GM21367 (cell line): ENCODE results near the gene TMEM150B.

Source experiments
- ATAC-seq: cut with Tn5 transposase; IDR thresholded peaks from one replicate; pipeline ENCODE4 v1.9.1; 2021; ENCODE audit not compliant: unreplicated experiment

Gene TMEM150B

DNA sequence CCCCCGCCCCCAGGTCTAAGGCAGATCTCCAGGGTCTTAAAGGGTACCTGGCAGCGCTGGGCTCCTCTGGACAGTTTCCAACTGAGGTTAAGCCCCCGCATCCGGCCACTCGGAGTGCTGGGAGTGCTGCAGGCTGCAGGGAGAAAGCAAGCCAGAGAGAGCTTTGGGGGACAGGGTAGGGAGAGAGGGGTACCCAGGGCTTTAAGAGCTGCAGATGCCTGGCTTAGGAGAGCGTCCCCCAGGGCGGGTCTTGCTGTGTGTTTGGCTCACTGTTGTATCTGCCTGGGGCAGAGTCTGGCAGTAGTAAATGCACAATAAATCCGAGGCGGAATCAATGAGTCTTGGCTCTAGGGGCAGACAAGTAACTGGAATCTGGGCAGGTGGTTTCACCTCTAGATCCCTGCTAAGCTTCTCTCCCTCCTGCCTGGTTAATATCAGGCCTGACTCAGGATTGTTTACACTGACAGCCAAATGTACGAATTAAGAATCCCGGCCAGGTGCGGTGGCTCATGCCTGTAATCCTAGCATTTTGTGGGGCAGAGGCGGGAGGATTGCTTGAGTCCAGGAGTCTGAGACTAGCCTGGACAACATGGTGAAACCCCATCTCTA, 30.2 kb upstream of the TMEM150B start:
- no peak for ATAC-seq

DNA sequence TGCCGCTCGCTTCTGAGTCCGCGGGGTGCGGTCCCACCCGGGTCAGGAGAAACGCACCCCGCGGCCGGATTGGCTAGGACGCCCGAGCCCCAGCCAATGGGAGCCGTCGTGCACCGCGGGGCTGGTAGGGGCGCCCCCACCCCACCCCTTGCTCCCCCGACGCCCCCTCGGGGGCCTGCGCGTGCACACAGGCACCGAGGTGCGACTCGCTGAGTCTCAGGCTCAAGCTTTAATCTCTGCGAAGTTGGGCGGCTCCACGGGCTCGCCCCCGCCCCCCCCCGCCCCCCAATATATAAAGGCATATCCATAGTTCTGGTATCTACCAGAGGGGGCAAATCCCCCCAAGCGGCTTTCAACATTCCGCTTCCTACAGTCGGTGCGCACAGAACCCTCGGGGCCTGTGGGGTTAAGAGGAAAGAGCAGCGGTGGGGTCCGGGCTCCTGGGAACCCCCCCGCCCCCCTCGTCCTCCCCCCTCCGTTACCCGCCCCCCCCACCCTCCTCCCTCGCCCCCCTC, 29.6 kb upstream of the TMEM150B start, which contains the start of gene COX6B2:
TSS of gene COX6B2 (minus strand) at position 22 of the 515 bp plus-strand sequence. CDS start 198 bp downstream, outside the sequence.
- ATAC-seq: no peak

DNA sequence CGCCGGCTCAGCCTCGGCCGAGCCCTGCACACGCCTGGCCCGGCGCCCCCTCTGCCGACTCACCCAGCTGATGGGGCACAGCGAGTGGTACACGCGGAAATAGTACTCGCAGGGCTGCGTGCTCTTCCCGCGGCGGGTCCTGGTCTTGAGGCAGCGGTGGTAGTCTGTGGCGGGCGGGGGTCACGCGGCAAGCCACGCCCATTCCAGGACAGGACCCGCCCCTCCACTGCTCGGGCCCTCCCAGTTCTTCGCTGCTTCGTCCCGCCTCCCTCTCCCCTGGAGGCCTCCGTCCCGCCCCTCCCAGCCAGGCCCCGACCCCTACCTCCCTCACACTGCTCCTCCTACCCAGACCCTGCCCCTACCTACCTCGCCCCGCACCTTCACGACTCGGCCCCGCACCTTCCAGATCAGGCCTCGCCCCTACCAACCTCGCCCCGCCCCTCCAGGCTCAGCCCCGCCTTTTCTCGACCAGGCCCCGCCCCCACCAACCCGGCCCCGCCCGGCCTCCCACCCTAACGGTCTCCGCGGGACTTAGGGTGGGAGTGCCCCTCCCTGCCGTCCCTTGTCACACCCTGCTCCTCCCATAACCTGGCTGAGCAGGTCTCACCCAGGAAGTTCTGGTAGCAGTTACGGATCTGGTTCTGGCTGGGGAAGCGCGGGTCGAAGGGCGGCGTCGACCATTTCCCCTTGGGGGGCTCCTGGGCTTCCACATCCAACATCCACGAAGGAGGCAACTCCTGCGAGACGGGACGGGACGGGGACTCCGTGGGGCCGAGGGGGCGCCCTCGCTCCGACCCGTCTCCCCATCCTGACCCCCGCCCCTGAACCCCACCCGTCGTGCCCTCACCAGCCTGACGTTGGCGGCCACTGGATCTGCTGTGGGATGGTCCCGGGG, 28.9 kb upstream of the TMEM150B start:
- no peak for ATAC-seq

DNA sequence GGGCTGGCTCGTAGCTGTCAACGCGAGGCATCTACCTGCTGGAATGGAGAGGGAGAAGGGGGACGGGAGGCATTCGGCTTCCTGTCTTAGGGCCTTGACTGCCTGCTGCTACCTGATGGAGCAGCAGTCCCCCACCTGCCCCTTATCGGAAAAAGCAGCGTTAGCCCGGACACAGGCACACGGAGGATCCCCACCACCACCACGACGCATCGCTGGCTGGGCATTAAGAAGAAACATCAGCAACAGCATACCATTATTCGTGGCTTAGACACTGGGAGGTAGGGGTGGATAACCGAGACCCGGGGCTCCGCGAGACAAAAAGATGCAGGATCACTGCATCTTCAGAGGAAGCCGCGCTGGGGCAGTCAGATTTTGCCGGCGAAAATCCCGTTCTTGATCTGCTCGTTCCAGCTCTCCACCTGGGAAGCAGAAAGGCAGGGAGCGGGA, 28.2 kb upstream of the TMEM150B start:
- no peak for ATAC-seq

DNA sequence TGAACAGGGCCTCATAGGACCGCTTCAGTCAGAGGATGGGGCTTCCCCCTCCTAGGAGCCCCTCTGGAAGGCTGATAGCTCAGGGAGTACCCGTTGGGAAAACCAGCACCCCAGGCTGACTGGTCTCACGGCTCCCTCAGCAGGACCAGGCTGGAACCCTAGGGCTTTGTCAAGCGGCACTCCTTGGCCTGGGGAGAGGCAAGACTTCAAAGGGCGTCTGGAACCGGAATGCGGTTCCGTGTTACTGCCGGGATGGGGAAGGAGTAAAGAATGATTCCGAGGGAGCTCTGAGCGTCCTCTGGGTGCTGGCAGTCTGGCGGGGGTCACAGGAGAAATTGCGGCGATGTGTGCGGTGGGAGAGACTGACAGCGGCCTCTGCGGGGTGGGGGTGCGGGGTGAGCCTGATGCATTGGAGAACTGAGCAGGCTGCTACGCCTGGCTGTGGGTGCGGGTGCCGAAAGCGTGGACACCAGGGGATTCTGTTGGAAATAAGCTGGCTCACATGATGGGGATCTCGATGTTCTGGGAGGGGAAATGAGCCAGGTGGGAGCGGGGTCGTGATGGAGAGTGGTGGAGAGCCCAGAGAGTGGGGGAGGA, 27.5 kb upstream of the TMEM150B start:
- no peak for ATAC-seq

DNA sequence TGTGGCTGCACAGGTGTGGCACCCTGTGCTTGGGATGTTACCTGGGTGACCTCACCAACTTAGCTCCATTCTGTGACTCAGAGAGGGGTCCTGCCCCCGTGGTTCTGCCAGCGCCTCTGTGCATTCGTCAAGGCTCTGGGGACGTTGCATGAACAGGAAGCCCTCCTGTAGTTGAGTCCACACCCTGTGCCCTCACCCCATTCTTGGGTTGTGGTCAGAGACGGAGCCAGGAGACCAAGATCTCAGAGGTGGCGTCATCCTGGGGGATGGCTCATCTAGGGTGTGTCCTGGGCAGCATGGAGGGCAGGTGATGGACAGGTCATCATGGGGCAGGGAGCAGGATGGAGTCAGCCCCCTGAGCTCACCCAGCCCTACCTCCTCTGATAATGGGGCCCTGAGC, 26.9 kb upstream of the TMEM150B start:
- no peak for ATAC-seq

DNA sequence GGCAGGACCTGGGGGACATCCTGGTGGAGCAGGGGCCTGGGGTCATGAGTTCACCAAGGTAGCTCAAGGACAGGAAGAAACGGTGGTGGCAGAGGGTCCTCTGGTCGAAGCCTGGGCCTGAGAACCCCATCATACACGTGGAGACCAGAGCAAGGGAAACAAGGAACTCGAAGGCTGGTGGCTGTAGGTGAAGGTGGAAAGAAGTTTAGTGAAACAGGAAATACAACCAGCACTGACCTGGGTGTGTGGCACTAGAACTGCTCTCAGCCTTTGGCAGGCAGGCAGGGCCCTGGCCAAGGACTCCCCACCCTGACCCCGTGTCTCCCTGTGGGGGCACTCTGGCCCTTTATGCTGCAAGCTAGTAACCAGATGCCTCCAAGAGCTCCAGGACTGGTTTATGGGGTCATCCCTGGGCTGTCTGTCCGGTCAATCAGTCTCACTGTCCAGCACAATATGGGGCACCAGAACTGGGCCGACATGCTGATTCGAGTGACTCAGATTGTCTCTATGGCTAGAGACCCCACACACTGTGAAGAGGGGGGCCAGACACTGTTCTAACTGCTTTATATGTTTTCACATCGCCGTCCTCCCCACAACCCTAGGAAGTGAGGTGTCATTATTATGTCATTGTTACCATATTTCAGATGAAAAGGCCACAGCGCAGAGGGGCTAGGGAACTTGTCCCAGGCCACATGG, 25.6 kb upstream of the TMEM150B start:
- no peak for ATAC-seq

DNA sequence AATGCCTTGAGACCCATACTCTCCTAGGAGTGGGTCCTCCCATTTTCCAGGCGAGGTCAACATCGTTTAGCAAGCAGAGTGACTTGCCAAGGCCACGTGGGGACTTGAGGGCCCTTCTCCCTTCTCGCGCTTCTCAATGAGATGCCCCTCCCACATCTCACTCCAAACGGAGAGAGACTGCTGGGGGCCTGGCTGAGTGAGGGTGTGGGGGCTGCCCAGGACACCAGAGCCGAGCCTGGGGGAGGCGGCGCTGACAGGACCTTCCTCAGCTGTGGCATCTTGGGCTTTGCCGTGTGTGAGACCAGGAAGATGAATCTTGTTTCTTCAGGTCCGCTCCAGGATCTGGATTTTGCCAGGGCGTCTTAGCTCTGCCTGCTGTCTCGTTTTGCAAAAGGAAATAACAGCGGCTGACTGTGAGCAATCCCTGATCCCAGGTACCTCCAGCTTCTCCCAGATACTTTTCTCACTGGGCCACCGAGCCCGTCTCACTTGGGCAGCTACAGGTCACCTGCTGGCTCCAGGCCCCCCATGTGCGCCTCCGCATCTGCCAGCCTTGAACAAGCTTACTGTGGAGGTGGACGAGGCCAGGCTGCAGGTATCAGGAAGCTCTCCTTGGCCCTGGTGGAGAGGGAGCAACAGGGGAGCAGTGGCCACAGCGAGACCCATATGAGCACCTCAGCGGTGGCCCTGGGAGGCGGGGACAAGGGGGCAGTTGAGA, 23.3 kb upstream of the TMEM150B start:
- ATAC-seq: no peak

DNA sequence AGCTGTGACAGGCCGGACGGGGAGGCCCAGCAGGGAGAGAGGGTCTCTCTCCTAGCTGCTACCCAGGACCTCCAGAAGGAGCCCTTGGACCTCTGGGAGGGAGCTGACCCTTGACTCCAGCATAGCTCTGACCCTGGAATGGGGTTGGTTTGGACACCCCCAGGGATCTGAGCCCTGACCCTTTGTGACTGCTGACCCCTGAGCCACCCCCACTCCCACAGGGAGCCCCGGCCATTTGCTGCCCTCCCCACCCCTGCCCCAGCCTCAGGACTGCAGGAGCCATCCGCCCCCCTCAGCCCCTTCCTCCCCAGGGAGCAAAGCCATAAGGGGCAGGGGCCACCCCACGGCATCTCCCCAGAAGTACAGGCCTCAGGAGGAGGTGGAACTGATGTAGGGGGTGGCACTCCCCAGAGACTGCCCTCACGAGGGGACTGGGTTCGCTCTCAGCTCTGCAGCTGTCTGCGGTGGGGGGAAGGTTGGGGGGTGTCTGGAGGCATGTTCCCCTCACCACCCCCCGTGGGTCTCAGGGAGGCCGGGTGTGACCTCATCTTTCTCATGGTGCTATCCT, 22.4 kb upstream of the TMEM150B start:
- no peak for ATAC-seq

DNA sequence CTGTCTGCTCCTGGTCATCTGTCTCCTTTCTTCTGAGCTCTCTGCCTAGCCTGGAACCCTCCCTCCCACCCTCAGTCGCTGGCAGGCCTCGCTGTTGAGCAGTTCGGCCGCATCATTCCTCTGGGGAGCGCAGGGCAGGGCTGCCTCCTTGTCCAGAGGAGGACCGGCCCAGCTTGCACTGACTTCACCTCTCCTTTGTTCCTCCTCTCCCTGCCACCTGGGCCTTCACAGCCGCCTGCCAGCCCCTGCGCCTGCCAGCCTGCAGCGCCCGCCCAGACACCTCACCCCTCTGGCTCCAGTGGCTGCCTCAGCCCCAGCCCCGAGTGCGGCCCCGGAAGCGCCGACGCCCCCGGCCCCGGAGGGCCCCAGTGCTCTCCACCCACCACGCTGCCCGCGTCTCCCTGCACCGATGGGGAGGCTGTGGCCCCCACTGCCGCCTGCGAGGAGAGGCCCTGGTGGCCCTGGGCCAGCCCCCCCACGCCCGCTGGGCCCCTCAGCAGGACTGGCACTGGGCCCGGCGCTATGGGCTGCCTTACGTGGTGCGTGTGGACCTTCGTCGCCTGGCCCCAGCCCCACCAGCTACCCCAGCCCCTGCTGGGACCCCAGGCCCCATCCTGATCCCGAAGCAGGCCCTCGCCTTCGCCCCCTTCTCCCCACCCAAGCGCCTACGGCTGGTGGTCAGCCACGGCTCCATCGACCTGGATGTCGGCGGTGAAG, 21.7 kb upstream of the TMEM150B start:
- no peak for ATAC-seq

DNA sequence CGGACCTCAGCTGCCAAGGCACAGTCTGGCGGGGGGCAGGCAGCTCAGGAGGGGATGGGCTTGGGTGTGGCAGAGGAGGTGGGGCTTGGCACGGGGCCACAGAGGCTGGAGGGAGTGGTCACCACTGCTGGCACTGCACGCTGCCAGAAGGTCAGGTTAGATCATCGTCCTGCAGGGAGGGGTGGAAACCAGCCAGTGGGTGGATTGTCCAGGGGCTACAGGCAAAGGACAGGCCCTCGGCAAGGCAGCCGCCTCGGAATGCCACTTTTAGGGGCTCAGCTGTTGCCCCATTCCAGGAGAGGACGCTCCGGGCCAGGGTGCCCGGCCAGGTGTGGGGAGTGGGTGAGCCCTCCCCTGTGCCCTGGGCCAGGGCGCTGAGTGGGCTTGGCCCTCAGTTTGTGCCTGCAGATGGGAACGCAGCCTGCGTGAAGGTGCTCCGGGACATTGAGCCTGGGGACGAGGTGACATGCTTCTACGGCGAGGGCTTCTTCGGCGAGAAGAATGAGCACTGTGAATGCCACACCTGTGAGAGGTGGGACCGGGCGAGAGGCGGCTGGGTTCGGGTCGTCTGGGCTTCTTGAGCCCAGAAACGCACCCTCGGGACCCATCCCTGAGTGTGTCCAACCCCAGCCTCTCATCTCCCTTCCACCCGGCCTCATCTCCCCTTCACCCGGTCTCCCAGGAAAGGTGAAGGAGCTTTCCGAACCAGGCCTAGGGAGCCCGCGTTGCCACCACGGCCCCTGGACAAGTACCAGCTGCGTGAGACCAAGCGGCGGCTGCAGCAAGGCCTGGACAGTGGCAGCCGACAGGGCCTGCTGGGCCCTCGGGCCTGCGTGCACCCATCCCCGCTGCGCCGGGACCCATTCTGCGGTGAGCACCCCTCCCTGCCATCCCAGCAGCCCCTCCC, 20.9 kb upstream of the TMEM150B start:
- ATAC-seq: no peak

DNA sequence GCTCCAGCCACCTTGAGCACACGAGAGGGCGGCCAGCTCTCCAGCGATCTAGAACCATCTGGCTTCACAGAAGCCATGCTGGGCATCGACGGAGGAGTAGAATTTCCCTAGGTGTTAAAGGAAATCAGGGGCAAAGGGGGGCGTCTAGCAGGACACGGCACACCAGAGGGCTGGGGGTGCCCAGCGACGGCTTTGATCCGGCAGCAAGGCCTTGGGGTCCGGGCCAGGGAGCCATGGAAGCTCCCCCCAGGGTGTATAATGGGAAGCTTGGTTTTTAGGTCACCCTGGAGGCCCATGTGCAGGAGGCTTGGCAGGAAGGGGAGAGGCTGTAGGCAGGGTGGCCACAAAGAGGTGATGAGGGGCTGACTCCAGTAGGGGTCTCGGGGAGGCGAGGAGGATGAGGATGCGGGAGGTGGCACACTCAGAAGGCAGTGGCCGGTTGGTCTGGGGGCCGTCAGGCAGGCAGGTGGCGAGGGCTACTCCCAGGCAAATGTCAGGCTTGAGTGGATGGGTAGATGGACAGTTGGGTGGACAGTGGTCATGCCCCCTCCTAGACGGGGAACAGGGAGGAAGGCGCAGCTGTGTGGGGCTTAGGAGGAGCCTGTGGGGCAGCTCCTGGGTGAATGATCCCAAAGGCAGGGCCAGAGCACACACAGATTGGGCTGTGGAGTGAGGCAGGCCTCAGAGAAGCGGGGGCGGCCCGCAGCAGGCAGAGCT, 20.1 kb upstream of the TMEM150B start:
- no peak for ATAC-seq

DNA sequence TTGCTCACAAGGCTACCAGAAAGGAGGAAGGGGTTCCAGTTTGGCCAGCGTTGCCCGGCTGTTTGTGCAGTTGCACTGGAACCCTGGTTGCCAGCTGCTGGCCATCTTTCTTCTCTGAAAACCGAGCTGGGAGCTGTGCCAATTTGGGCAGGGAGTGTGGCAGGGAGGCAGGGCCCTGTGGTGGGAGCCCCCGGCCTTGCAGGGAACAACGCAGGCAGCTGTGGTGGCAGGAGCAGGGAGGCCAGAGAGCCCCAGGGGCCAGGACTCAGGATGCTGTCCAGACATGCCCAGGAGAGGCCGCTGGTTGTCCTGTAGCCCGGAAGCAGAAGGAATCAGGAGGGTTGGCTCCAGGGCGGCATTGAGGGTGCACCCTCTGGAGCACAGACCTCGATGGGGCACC, 19.3 kb upstream of the TMEM150B start:
- no peak for ATAC-seq

DNA sequence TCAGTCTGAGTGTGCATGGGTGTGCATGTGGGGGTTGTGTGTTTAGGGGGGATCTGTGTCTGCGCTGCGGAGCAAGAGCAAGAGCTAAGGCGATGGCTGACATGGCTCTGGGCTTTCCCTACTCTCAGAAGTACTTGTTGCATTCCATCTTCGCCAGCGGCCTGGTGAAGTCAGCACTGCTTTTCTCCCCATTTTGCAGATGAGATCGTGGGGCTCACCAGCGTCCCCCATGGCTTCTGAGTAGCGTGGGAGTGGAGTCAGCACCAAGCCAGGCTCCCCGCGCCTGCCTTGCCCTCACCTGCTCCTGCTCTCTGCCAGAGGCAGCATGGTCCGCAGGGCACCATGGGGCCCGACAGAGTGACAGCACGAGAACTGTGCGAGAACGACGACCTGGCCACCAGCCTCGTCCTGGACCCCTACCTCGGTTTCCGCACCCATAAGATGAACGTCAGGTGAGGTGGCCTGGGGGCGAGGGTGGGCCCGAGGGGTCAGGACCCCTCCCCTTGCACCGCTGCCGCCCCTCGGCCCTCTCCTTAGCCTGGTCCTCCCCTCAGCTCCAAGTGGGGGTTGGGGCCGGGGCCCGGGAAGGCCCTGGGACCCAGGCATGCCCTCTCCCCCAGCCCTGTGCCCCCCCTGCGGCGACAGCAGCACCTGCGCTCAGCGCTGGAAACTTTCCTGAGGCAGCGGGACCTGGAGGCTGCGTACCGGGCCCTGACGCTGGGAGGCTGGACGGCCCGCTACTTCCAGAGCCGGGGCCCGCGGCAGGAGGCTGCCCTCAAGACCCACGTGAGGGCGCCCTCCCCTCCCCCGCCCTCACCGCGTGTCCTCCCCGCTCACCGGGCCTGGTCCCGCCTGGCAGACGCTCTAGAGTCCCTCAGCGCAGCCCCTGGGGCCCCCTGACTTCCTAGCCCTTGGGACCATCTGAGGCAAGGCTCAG, 16.7 kb upstream of the TMEM150B start:
- ATAC-seq: no peak

DNA sequence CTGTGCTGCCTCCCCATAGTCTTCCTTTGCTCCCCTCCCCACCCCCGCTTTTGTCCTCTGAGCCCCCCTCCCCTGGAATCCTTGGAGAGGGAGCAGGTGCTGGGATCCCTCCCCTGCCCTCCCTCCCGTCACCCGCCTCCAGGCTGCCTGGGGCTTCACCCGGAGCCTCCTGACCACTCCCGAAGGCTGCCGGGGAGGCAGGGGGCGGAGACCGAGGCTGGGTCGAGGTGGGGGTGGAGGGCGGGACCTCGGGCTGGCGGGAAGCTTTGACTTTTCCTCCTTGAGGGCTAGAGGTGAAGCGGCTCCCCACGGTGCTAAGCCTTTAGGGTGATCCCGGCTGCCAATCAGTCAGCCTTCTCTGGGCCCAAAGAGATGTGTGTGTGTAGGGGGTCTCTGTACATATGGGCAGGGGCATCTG, 16.0 kb upstream of the TMEM150B start:
- ATAC-seq: no peak

DNA sequence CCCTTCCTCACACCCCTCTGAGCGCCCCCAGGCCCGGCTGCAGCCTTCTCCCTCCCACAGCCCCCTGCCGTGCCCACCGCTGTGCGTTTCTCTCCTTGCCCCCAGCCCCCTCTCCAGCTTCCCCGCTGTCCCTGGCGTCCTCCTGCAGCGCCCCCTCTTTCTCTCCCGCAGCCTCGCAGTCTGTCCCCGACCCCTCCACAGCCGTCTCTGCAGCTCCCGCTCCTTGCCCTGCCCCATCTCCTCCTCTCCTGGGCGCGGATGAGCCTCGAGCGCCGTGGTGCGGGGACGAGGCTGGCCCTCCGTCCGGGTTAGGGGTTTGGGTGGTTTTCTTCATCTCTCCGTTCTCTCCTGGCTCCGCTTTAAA, 15.6 kb upstream of the TMEM150B start:
- ATAC-seq: no peak
